ENCODE results near the gene CLPTM1.

GRCh38 chr19:44986389-44986788 is 31.2 kb downstream of the CLPTM1 start:
- TF ChIP-seq CTCF (IDR thresholded peaks at IDR 0.05) (no peak), ZFX (IDR thresholded peaks at IDR 0.05; ENCODE audit: borderline replicate concordance) (no peak)
